ENCODE data around the gene DTNBP1. TPM values are rescaled to one million over a fixed set of nuclear protein-coding genes. Genes with fewer than 3 reads are reported as not detected.

DTNBP1 gene, protein sequence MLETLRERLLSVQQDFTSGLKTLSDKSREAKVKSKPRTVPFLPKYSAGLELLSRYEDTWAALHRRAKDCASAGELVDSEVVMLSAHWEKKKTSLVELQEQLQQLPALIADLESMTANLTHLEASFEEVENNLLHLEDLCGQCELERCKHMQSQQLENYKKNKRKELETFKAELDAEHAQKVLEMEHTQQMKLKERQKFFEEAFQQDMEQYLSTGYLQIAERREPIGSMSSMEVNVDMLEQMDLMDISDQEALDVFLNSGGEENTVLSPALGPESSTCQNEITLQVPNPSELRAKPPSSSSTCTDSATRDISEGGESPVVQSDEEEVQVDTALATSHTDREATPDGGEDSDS
- total RNA-seq (6.2 and 9.9 TPM in 2 replicates), polyA plus RNA-seq (13.6 and 16.6 TPM in 2 replicates), polyA minus RNA-seq (ENCODE audit: low replicate concordance) (14.7 and 15.4 TPM in 2 replicates)
- polyA plus RNA-seq (2012) = 13.4 and 17.3 TPM in 2 replicates

DNA sequence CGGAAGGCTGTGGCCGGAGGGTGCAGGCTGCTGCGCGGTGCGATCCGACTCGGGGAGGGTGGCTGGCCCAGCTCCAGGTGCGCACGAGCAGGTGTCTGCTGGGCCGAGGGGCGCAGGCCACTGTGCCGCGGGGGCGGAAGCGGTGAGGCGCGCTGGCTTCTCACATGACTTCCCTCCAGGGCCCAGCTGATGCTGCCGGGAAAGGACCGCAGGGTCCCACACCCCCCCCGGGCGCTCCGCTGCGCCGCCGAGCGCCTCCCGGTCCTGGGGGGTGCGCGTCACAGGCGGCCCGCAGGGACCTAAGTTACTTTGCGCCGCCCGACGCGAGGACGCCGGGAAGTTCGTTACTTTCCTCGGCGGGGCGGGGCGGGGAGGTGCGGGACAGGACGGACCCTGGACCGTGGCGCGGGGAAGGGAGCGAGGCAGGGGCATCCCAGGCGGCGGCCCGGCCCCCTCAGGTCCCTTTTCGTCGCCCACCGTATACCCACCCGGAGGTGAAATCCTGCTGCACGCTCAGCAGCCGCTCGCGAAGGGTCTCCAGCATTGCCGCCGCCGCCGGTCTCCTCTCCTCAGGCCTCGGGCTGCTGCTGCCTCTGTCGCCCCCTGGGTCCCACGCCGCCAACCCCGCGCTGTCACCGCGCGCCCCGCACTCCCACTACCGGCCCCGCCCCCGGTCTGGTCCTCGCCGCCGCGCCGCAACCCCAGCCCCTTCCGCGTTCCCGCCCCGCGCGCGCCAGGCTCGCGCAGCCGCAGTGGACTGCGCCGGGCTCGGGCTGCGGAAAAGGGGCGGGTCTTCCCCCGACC, at the start of gene DTNBP1:
DTNBP1 (minus strand) TSS at position 703 of the 804 bp plus-strand sequence; CDS start at position 544, 159 bp downstream.
- Histone ChIP-seq H3K4me2 (ENCODE audit: extremely low read depth, insufficient read depth, low read length) (peak within 1 kb of the TSS; percentile 74), H3K4me3 (replicated peaks in 1 of 4; ENCODE audit: control extremely low read depth in 1 of 4, insufficient read depth in 1 of 4, low read depth in 3 of 4, low read length in 4 of 4) (peak within 1 kb of the TSS; percentile 60 to 86 (median 82)), H3K27me3 (ENCODE audit: control insufficient read depth, insufficient read depth, low read length) (no peaks in the 10 kb centered on the region), H3K4me1 (ENCODE audit: control insufficient read depth, extremely low read depth, insufficient read depth, low read length) (no peaks in the 10 kb centered on the region), H2AFZ (ENCODE audit: low read length) (peak within 1 kb of the TSS; percentile 73), H4K20me1 (ENCODE audit: control insufficient read depth, extremely low read depth, insufficient read depth, low read length) (no peaks in the 10 kb centered on the region), H3K27ac (ENCODE audit: insufficient read depth, low read length) (peak within 1 kb of the TSS; percentile 47), H3K79me2 (ENCODE audit: control insufficient read depth, insufficient read depth, low read length) (peaks cover 2% of the 10 kb centered on the region), H3K9me3 (ENCODE audit: control insufficient read depth, insufficient read depth, low read depth, low read length) (no peaks in the 10 kb centered on the region), H3K36me3 (ENCODE audit: control insufficient read depth, insufficient read depth, low read length) (no peaks in the 10 kb centered on the region), H3K9ac (ENCODE audit: insufficient read depth, low read length) (peak within 1 kb of the TSS; percentile 60)
- DNase-seq (ENCODE audit: low read depth in 2 of 2) = peak; percentile 55 to 56
- TF ChIP-seq, protein P1, sequence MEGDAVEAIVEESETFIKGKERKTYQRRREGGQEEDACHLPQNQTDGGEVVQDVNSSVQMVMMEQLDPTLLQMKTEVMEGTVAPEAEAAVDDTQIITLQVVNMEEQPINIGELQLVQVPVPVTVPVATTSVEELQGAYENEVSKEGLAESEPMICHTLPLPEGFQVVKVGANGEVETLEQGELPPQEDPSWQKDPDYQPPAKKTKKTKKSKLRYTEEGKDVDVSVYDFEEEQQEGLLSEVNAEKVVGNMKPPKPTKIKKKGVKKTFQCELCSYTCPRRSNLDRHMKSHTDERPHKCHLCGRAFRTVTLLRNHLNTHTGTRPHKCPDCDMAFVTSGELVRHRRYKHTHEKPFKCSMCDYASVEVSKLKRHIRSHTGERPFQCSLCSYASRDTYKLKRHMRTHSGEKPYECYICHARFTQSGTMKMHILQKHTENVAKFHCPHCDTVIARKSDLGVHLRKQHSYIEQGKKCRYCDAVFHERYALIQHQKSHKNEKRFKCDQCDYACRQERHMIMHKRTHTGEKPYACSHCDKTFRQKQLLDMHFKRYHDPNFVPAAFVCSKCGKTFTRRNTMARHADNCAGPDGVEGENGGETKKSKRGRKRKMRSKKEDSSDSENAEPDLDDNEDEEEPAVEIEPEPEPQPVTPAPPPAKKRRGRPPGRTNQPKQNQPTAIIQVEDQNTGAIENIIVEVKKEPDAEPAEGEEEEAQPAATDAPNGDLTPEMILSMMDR (conservative IDR thresholded peaks at IDR 0.05 in 1 of 2, IDR thresholded peaks at IDR 0.05 in 1 of 2; ENCODE audit: low read depth in 1 of 2, low read length in 2 of 2) = no peak
- TF ChIP-seq EZH2 (IDR thresholded peaks at IDR 0.05; ENCODE audit: low read length, missing control alignments) = no peak

DNA sequence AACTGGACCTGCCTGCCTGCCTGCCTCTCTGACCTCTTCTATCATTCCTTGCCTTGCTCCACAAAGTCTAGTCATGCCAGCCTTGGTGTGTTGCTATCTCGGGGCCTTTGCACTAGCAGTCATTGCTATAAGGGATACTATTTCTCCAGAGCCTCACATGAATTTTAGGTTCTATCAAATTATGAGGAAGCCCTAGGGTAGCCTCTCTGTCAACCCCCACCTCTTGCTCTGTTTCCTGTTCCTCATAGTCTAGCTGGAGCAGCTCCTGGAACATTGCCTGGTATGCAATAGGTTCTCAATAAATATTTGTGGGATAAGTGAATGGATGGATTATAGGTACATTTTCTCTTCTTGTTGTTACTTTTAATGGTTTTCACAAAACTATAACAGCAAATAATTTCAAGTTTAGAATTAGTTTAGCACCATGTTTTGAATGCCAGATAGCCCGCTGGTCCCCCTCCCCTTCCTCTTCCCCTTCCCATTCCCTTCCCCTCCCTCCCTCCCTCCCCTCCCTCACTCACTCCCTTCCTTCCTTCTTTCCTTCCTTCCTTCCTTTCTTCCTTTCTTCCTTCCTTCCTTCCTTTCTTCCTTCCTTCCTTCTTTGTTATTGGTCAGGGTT, 46.9 kb upstream of the DTNBP1 start:
- no peak overlapping the region for H3K4me3 ChIP-seq (replicated peaks in 1 of 4; ENCODE audit: control extremely low read depth in 1 of 4, insufficient read depth in 1 of 4, low read depth in 3 of 4, low read length in 4 of 4)

More for the DNA sequence above, 46.9 kb upstream of the DTNBP1 start:
- H3K27ac ChIP-seq (ENCODE audit: insufficient read depth, low read length) = no peak overlapping the region
- H3K4me1 ChIP-seq (ENCODE audit: control insufficient read depth, extremely low read depth, insufficient read depth, low read length) = no peaks in the 10 kb centered on the region
- no peaks in the 10 kb centered on the region for H3K27me3 ChIP-seq (ENCODE audit: control insufficient read depth, insufficient read depth, low read length)
- no peaks in the 10 kb centered on the region for H4K20me1 ChIP-seq (ENCODE audit: control insufficient read depth, extremely low read depth, insufficient read depth, low read length)
- no peak for DNase-seq (ENCODE audit: low read depth in 2 of 2)
- TF ChIP-seq EZH2 (IDR thresholded peaks at IDR 0.05; ENCODE audit: low read length, missing control alignments) = no peak
- TF ChIP-seq, protein P1 (conservative IDR thresholded peaks at IDR 0.05 in 1 of 2, IDR thresholded peaks at IDR 0.05 in 1 of 2; ENCODE audit: low read depth in 1 of 2, low read length in 2 of 2) = no peak
- H3K36me3 ChIP-seq (ENCODE audit: control insufficient read depth, insufficient read depth, low read length) = no peaks in the 10 kb centered on the region
- no peak overlapping the region for H2AFZ ChIP-seq (ENCODE audit: low read length)
- no peak overlapping the region for H3K4me2 ChIP-seq (ENCODE audit: extremely low read depth, insufficient read depth, low read length)
- no peaks in the 10 kb centered on the region for H3K9me3 ChIP-seq (ENCODE audit: control insufficient read depth, insufficient read depth, low read depth, low read length)
- no peak overlapping the region for H3K9ac ChIP-seq (ENCODE audit: insufficient read depth, low read length)
- H3K79me2 ChIP-seq (ENCODE audit: control insufficient read depth, insufficient read depth, low read length) = no peaks in the 10 kb centered on the region
